Erythroblast (primary cell): Measurements from ENCODE around the gene FBLN5.

Source experiments
- GATA1 ChIP-seq: IDR thresholded peaks from 2 replicates; pipeline ENCODE4 v1.6.1; 2011; ENCODE audit warnings: low read depth, mild to moderate bottlenecking, control low read depth, low read length, moderate library complexity
- POLR2A ChIP-seq: IDR thresholded peaks from 2 replicates; pipeline ENCODE4 v1.6.1; 2011; ENCODE audit warnings: mild to moderate bottlenecking, low read length

GRCh38 chr14:91961297-91962220 lies 14.1 kb upstream of the FBLN5 start:
- TF ChIP-seq POLR2A, result no peak
- no peak for TF ChIP-seq GATA1
